ENCODE results near the gene SAMD1. TPM values are rescaled to one million over a fixed set of nuclear protein-coding genes. Genes with fewer than 3 reads are reported as not detected.
A peak's percentile ranks its signal among the peaks of the same experiment; 100 is the strongest.
"Not testable (repeated sequence)": the region's sequence is repeated elsewhere in the genome, so short reads cannot be mapped to it uniquely, and the experiment has no call there.

Gene SAMD1
- total RNA-seq, 4 donors from 2014 or later = 23.2 to 61.1 (median 33.2) TPM

GRCh38 chr19:14050512-14050911 lies 40.0 kb downstream of the SAMD1 start:
- no peak for DNase-seq (ENCODE audit: low spot score in 2 of 2)
- intact Hi-C loops (cut with DNase I; ENCODE audit: low total_unique reads) = loop anchor here (10.0 kb wide), 1 partner anchor 86 kb away; no protein-coding TSS in a partner anchor
- TF ChIP-seq POLR2A (IDR thresholded peaks at IDR 0.05) (no peak), CTCF (IDR thresholded peaks at IDR 0.05) (no peak)
- WGBS, 2 donors = 90 to 97% methylated on average over 4 of the region's 4 CpGs
- no peak overlapping the region for H3K4me3 ChIP-seq (ENCODE audit: low read depth, poor library complexity, severe bottlenecking)

- TF ChIP-seq CTCF (IDR thresholded peaks at IDR 0.05) (peak in 1 of 3 donors; percentile 18), POLR2A (IDR thresholded peaks at IDR 0.05) (no peak)
- no peak overlapping the region for H3K4me3 ChIP-seq (ENCODE audit: low read depth, poor library complexity, severe bottlenecking)
- no peak for DNase-seq (ENCODE audit: low spot score in 2 of 2)
- 79 to 86% methylated on average over 7 to 8 of the region's 8 CpGs for WGBS, 2 donors
- intact Hi-C loops (cut with DNase I; ENCODE audit: low total_unique reads) = no loop called here
These were observed 42.0 kb downstream of the SAMD1 start for GRCh38 chr19:14048443-14049153.

- intact Hi-C loops (cut with DNase I; ENCODE audit: low total_unique reads); DNase-seq (ENCODE audit: low spot score in 2 of 2); H3K4me3 ChIP-seq (ENCODE audit: low read depth, poor library complexity, severe bottlenecking): not testable (repeated sequence)
- WGBS, 2 donors = 93 to 94% methylated on average over 10 of the region's 10 CpGs
These were observed 42.7 kb downstream of the SAMD1 start for GRCh38 chr19:14047866-14048265.

GRCh38 chr19:14042659-14043608 lies 47.6 kb downstream of the SAMD1 start:
- H3K4me3 ChIP-seq (ENCODE audit: low read depth, poor library complexity, severe bottlenecking); intact Hi-C loops (cut with DNase I; ENCODE audit: low total_unique reads): not testable (repeated sequence)
- DNase-seq (ENCODE audit: low spot score in 2 of 2) = peak in 1 of 2 donors; percentile 32
- TF ChIP-seq CTCF (IDR thresholded peaks at IDR 0.05) = peak in 1 of 3 donors; percentile 38
- WGBS, 2 donors = 59 to 64% methylated on average over 19 of the region's 19 CpGs

- WGBS, 2 donors = 92 to 94% methylated on average over 6 to 7 of the region's 7 CpGs
- TF ChIP-seq CTCF (IDR thresholded peaks at IDR 0.05) = no peak
- no peak for TF ChIP-seq POLR2A (IDR thresholded peaks at IDR 0.05)
- DNase-seq (ENCODE audit: low spot score in 2 of 2) = no peak
- H3K4me3 ChIP-seq (ENCODE audit: low read depth, poor library complexity, severe bottlenecking) = no peak overlapping the region
- intact Hi-C loops (cut with DNase I; ENCODE audit: low total_unique reads) = no loop called here
These were observed 51.4 kb downstream of the SAMD1 start for GRCh38 chr19:14039181-14039580.

Other genes with a start within 250 kb of the SAMD1 start
- not detected for gene NANOS3, start 213.6 kb downstream of the SAMD1 start, total RNA-seq
- gene BRME1, start 184.6 kb downstream of the SAMD1 start, total RNA-seq = 10 to 100 TPM in 1 of 4 donors, 1 to 10 TPM in 3; 2.3 to 11.8 (median 5.7) TPM
- 100 to 1,000 TPM in 1 of 4 donors, 10 to 100 TPM in 3; 48.9 to 104 (median 54.8) TPM for gene CC2D1A, start 184.6 kb downstream of the SAMD1 start, total RNA-seq
- 1 to 10 TPM; 5.2 to 8.2 (median 6.4) TPM for gene PODNL1, start 152.3 kb downstream of the SAMD1 start, total RNA-seq
- 10 to 100 TPM; 31.8 to 51.7 (median 43.0) TPM for gene DCAF15, start 138.2 kb downstream of the SAMD1 start, total RNA-seq
- gene RFX1, start 84.4 kb downstream of the SAMD1 start, total RNA-seq = 1 to 10 TPM; 4.5 to 9.2 (median 6.1) TPM
- gene RLN3, start 62.6 kb downstream of the SAMD1 start, total RNA-seq = not detected
- gene IL27RA, start 59.0 kb downstream of the SAMD1 start, total RNA-seq = 1 to 10 TPM in 3 of 4 donors, under 1 TPM in 1; 0.27 to 2.7 (median 2.0) TPM
- gene PALM3, start 28.7 kb downstream of the SAMD1 start, total RNA-seq = under 1 TPM in 1 of 4 donors, not detected in 3; 0.10 TPM
- 10 to 100 TPM in 3 of 4 donors, 1 to 10 TPM in 1; 9.1 to 26.2 (median 17.2) TPM for gene MISP3, start 18.0 kb downstream of the SAMD1 start, total RNA-seq
- not detected for gene C19orf67, start 5.0 kb downstream of the SAMD1 start, total RNA-seq
- 10 to 100 TPM; 45.9 to 53.7 (median 49.2) TPM for gene PRKACA, start 27.0 kb upstream of the SAMD1 start, total RNA-seq
- 1 to 10 TPM in 3 of 4 donors, not detected in 1; 1.6 to 3.2 (median 2.3) TPM for gene ASF1B, start 45.8 kb upstream of the SAMD1 start, total RNA-seq
- gene ADGRL1, start 115.4 kb upstream of the SAMD1 start, total RNA-seq = 10 to 100 TPM; 27.6 to 37.7 (median 29.8) TPM

Measured in lower leg skin (tissue), 4 donors.